Endothelial cell of umbilical vein (primary cell): ENCODE measurements around the gene CTNNA2. TPM values are rescaled to one million over a fixed set of nuclear protein-coding genes. Genes with fewer than 3 reads are reported as not detected.

Source experiments
- BruUV-seq: library from RNA; stranded (reverse); fragments of 400-500 nt; replicated peaks from 2 replicates; lab custom pipeline; 2021; lab: Mats Ljungman, UMichigan
- CTCF ChIA-PET: fragments of 300-600, 350-600 bp; sonication (Branson Sonifier 250); formaldehyde crosslinking; loops from one replicate; lab custom pipeline; 2021; ENCODE audit warnings: antibody characterized with exemption, inconsistent platforms; lab: Charles Lee
- POLR2A ChIA-PET: fragments of 300-600, 350-600 bp; sonication (Branson Sonifier 250); formaldehyde crosslinking; loops from one replicate; lab custom pipeline; 2021; ENCODE audit warnings: antibody characterized with exemption, inconsistent platforms; lab: Charles Lee
- DNase-seq: peaks from one replicate; pipeline ENCODE4 v3.0.0-alpha.2; 2011; ENCODE audit warnings: low read depth, low spot score
- FAIRE-seq: peaks from 2 replicates; lab custom pipeline; 2011; peaks lifted over from hg19 to GRCh38; lab: Jason Lieb, UNC
- H2AFZ ChIP-seq: 2 replicates; pipeline ENCODE4 v1.6.0; 2012; ENCODE audit warnings: low read depth, low read length, control low read depth, inconsistent platforms
- H3K27ac ChIP-seq: 2 replicates; pipeline ENCODE4 v1.5.1; 2011; ENCODE audit warnings: low read depth, mild to moderate bottlenecking, control low read depth, low read length, moderate library complexity; ENCODE audit not compliant: insufficient read depth
- H3K27me3 ChIP-seq, 2 experiments: 2 replicates each; pipeline versions ENCODE4 v1.6.0 to v1.6.1; 2011; ENCODE audit warnings: low read length in 2 of 2, mixed read lengths in 1 of 2; ENCODE audit not compliant: control insufficient read depth in 2 of 2, insufficient read depth in 2 of 2
- H3K36me3 ChIP-seq, 2 experiments: 2 replicates in 1 of 2; 3 replicates in 1 of 2; pipeline ENCODE4 v1.5.1; 2011; ENCODE audit warnings: low read length in 2 of 2, mild to moderate bottlenecking in 1 of 2, moderate library complexity in 1 of 2; ENCODE audit not compliant: control insufficient read depth in 2 of 2, insufficient read depth in 2 of 2; ENCODE audit errors: extremely low read depth in 1 of 2
- H3K4me1 ChIP-seq: 3 replicates; pipeline ENCODE4 v1.5.1; 2011; ENCODE audit warnings: mild to moderate bottlenecking, low read length; ENCODE audit not compliant: control insufficient read depth, insufficient read depth; ENCODE audit errors: extremely low read depth
- H3K4me2 ChIP-seq: 2 replicates; pipeline ENCODE4 v1.6.1; 2011; ENCODE audit warnings: low read length, control low read depth, mixed read lengths; ENCODE audit not compliant: insufficient read depth
- H3K4me3 ChIP-seq, 3 experiments: fragments of 200-600 bp in 1 of 3; sonication (generic), shearing (Covaris generic) in 1 of 3; replicated peaks in 1 of 3; 2 replicates each; pipeline ENCODE4 v1.5.1; 2011 to 2016; ENCODE audit warnings: control low read depth in 3 of 3, low read length in 3 of 3, mild to moderate bottlenecking in 2 of 3, inconsistent platforms in 1 of 3, low read depth in 1 of 3, moderate library complexity in 1 of 3; ENCODE audit not compliant: insufficient read depth in 1 of 3
- H3K79me2 ChIP-seq: 2 replicates; pipeline ENCODE4 v1.6.0; 2012; ENCODE audit warnings: low read length, inconsistent platforms; ENCODE audit not compliant: control insufficient read depth, insufficient read depth
- H3K9ac ChIP-seq: replicated peaks from 2 replicates; pipeline ENCODE3; 2011; ENCODE audit warnings: low read length, control low read depth; ENCODE audit not compliant: insufficient read depth; ENCODE audit errors: extremely low read depth
- H3K9me1 ChIP-seq: replicated peaks from 3 replicates; pipeline ENCODE4 v1.6.0; 2011; ENCODE audit warnings: mild to moderate bottlenecking, low read length; ENCODE audit not compliant: control insufficient read depth, insufficient read depth; ENCODE audit errors: extremely low read depth
- H3K9me3 ChIP-seq: replicated peaks from 2 replicates; pipeline ENCODE4 v1.5.1; 2012; ENCODE audit warnings: low read length, inconsistent platforms; ENCODE audit not compliant: control insufficient read depth, insufficient read depth
- H4K20me1 ChIP-seq: replicated peaks from 2 replicates; pipeline ENCODE3; 2011; ENCODE audit warnings: mild to moderate bottlenecking, low read length; ENCODE audit not compliant: control insufficient read depth, insufficient read depth; ENCODE audit errors: extremely low read depth
- EZH2 ChIP-seq: IDR thresholded peaks from 2 replicates; pipeline ENCODE4 v1.6.1; 2012; ENCODE audit warnings: borderline replicate concordance, low read depth, mild to moderate bottlenecking, moderate library complexity, low read length, inconsistent platforms; ENCODE audit not compliant: severe bottlenecking
- FOS ChIP-seq: IDR thresholded peaks from 2 replicates; pipeline ENCODE4 v1.6.1; 2011; ENCODE audit warnings: mild to moderate bottlenecking, low read length, moderate library complexity, borderline replicate concordance; ENCODE audit not compliant: insufficient read depth
- GATA2 ChIP-seq: IDR thresholded peaks from 2 replicates; pipeline ENCODE4 v1.7.0; 2011; ENCODE audit warnings: low read depth, mild to moderate bottlenecking, moderate library complexity, mixed read lengths, low read length; ENCODE audit not compliant: insufficient read length, insufficient read depth
- JUN ChIP-seq: IDR thresholded peaks from 2 replicates; pipeline ENCODE4 v1.6.1; 2011; ENCODE audit warnings: borderline replicate concordance, low read depth; ENCODE audit not compliant: insufficient read length, insufficient read depth
- MYC ChIP-seq: IDR thresholded peaks from one replicate; pipeline ENCODE4 v1.6.1; 2011; ENCODE audit warnings: mild to moderate bottlenecking, low read depth, low read length
- POLR2A ChIP-seq: IDR thresholded peaks from 2 replicates; pipeline ENCODE4 v1.6.1; 2012; ENCODE audit warnings: low read depth, mild to moderate bottlenecking, control low read depth, low read length
- POLR2AphosphoS5 ChIP-seq: IDR thresholded peaks from 2 replicates; pipeline ENCODE4 v1.6.1; 2012; ENCODE audit warnings: low read depth, mild to moderate bottlenecking, control low read depth, low read length, moderate library complexity; ENCODE audit not compliant: insufficient read depth
- dilution Hi-C: fragments of 300-500 bp; cut with MboI; formaldehyde crosslinking; loops from one replicate; pipeline ENCODE4 v1.15.0; 2019; ENCODE audit warnings: low sequenced_read_pairs; ENCODE audit not compliant: extremely low pct_ligation_motif_present
- intact Hi-C: fragments of 100-400 bp; cut with micrococcal nuclease; formaldehyde crosslinking; loops from one replicate; pipeline ENCODE4 v1.10.0; 2022
- polyA plus RNA-seq, 4 experiments: library from polyadenylated mRNA; depleted of rRNA in 3 of 4; stranded (reverse) in 3 of 4; unstranded in 1 of 4; fragments of >200 nt; gene quantifications; 2 replicates each; pipeline versions ENCODE4 v1.2.1 to v1.2.3, GENCODE V29; 2011 to 2012; ENCODE audit warnings: missing spikeins in 1 of 4
- total RNA-seq: library from RNA; stranded (reverse); gene quantifications from 2 replicates; pipeline ENCODE4 v1.2.3, GENCODE V29; 2021
- TF ChIP-seq, protein P1 (sequence below), 2 donors: IDR thresholded peaks; 1 replicate in 1 of 2; 2 replicates in 1 of 2; pipeline ENCODE4 v1.5.1; 2011; ENCODE audit warnings: low read length in 2 of 2, mild to moderate bottlenecking in 2 of 2, moderate library complexity in 2 of 2, control low read depth in 1 of 2, inconsistent platforms in 1 of 2, low read depth in 1 of 2; ENCODE audit not compliant: insufficient read depth in 1 of 2; ENCODE audit errors: extremely low read depth in 1 of 2
- TF ChIP-seq, protein P2 (sequence below): IDR thresholded peaks from 2 replicates; pipeline ENCODE4 v1.6.1; 2011; ENCODE audit not compliant: insufficient read depth, insufficient read length

CTNNA2 gene
- total and polyA plus RNA-seq, 2 donors (not counting 3 experiments of a cell fraction or from before 2014, with no cell fraction given) = not detected

DNA sequence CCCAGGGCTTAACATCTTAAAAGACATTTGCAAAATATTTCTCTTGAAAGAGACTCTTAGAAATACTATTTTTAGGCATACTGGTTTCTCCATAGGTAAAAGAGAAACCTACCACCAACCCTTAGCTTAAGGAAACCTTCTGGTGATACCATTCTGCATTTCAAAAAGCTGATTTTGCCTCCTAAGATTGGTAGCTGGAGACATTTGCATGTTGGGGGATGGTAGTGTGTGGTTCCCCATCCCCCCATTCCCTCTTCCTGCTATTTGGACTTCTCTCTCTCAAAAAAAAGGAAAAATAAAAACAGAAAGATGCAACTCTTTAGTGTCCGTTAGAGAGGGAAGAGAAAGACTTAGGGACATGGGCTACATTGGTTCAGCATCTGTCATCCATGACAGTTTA is 787.5 kb downstream of the CTNNA2 start:
- H4K20me1 ChIP-seq = no peaks in the 10 kb centered on the region
- no peak overlapping the region for H3K4me2 ChIP-seq
- TF ChIP-seq POLR2A (no peak), POLR2AphosphoS5 (no peak), GATA2 (no peak), FOS (no peak), JUN (no peak), EZH2 (no peak), MYC (no peak)
- TF ChIP-seq, protein P1, sequence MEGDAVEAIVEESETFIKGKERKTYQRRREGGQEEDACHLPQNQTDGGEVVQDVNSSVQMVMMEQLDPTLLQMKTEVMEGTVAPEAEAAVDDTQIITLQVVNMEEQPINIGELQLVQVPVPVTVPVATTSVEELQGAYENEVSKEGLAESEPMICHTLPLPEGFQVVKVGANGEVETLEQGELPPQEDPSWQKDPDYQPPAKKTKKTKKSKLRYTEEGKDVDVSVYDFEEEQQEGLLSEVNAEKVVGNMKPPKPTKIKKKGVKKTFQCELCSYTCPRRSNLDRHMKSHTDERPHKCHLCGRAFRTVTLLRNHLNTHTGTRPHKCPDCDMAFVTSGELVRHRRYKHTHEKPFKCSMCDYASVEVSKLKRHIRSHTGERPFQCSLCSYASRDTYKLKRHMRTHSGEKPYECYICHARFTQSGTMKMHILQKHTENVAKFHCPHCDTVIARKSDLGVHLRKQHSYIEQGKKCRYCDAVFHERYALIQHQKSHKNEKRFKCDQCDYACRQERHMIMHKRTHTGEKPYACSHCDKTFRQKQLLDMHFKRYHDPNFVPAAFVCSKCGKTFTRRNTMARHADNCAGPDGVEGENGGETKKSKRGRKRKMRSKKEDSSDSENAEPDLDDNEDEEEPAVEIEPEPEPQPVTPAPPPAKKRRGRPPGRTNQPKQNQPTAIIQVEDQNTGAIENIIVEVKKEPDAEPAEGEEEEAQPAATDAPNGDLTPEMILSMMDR (IDR thresholded peaks at IDR 0.05; ENCODE audit: extremely low read depth in 1 of 2, insufficient read depth in 1 of 2, low read depth in 1 of 2, low read length in 2 of 2) = no peak
- TF ChIP-seq, protein P2, sequence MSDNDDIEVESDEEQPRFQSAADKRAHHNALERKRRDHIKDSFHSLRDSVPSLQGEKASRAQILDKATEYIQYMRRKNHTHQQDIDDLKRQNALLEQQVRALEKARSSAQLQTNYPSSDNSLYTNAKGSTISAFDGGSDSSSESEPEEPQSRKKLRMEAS = no peak
- no peaks in the 10 kb centered on the region for H3K79me2 ChIP-seq
- no peaks in the 10 kb centered on the region for H3K36me3 ChIP-seq
- DNase-seq (no peak), FAIRE-seq (no peak)
- no TSS peak for BruUV-seq
- no peaks in the 10 kb centered on the region for H3K4me1 ChIP-seq
- H3K27ac ChIP-seq = no peak overlapping the region
- peaks cover 0 to 13% of the 10 kb centered on the region in 2 experiments for H3K27me3 ChIP-seq
- H3K9me3 ChIP-seq = peaks cover 3% of the 10 kb centered on the region
- dilution Hi-C loops (no loop called here), intact Hi-C loops (no loop called here)
- no peaks in the 10 kb centered on the region for H3K9me1 ChIP-seq
- H3K9ac ChIP-seq = no peak overlapping the region
- ChIA-PET CTCF (no interaction called here), POLR2A (no interaction called here)
- no peak overlapping the region for H3K4me3 ChIP-seq
- H2AFZ ChIP-seq = no peak overlapping the region
